ENCODE measurements around the gene CECR2. TPM values are rescaled to one million over a fixed set of nuclear protein-coding genes. Genes with fewer than 3 reads are reported as not detected.

CECR2 gene
- total and polyA plus RNA-seq, 2 experiments from 2014 or later: 0.10 TPM; not detected in 1

DNA sequence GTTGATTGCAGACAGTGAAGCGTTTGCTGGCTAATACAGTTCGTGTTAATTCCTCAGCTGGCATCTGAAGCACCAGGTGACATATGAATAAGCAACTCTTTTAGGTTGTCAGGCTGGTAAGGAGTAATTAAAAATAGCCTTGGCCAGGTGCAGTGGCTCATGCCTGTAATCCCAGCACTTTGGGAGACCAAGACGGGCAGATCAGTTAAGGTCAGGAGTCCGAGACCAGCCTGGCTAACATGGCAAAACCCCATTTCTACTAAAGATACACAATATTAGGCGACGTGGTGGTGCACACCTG lies 74.9 kb downstream of the CECR2 start:
- no peak overlapping the region for H3K4me3 ChIP-seq
- no peak for TF ChIP-seq EZH2 (IDR thresholded peaks at IDR 0.05; ENCODE audit: insufficient read depth, poor library complexity, severe bottlenecking)
- no peak for TF ChIP-seq EZH2phosphoT487 (IDR thresholded peaks at IDR 0.05; ENCODE audit: insufficient read depth, low read depth)
- H3K9ac ChIP-seq: no peak overlapping the region
- no peaks in the 10 kb centered on the region for H3K36me3 ChIP-seq (ENCODE audit: low read depth)
- WGBS, 2 experiments (ENCODE audit: low coverage in 1 of 2, low lambda C conversion rate in 2 of 2, missing lambda C conversion rate in 2 of 2): 46 to 47% methylated on average over 6 of the region's 6 CpGs
- no peaks in the 10 kb centered on the region for H3K79me2 ChIP-seq (ENCODE audit: insufficient read depth)
- H3F3A ChIP-seq (ENCODE audit: insufficient read depth): no peaks in the 10 kb centered on the region
- H3K4me2 ChIP-seq (ENCODE audit: unreplicated experiment): no peak overlapping the region
- H4K20me1 ChIP-seq (ENCODE audit: insufficient read depth): no peaks in the 10 kb centered on the region
- no peaks in the 10 kb centered on the region for H3K4me1 ChIP-seq (ENCODE audit: insufficient read depth)
- in situ Hi-C loops (cut with MboI): no loop called here
- no peak overlapping the region for H3K27ac ChIP-seq
- H3K27me3 ChIP-seq (replicated peaks; ENCODE audit: insufficient read depth): no peaks in the 10 kb centered on the region
- H3K9me2 ChIP-seq (ENCODE audit: insufficient read depth): no peaks in the 10 kb centered on the region
- no peaks in the 10 kb centered on the region for H3K9me3 ChIP-seq (ENCODE audit: low read depth)
- DNase-seq: no peak
- H2AFZ ChIP-seq: no peak overlapping the region

DNA sequence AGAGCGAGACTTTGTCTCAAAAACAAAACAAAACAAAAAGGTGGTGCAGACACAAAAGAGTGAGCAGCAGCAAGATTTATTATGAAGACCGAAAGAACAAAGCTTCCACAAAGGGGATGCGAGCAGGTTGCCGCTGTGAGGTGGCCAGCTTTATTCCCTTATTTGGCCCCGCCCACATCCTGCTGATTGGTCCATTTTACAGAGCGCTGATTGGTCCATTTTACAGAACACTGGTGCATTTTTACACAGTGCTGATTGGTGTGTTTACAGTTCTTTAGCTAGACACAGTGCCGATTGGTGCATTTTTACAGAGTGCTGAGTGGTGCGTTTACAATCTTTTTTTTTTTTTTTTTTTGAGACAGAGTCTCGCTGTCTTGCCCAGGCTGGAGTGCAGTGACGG lies 77.4 kb downstream of the CECR2 start:
- Histone ChIP-seq H3K27me3 (replicated peaks; ENCODE audit: insufficient read depth) (no peaks in the 10 kb centered on the region), H3K4me1 (ENCODE audit: insufficient read depth) (no peaks in the 10 kb centered on the region), H3K9me2 (ENCODE audit: insufficient read depth) (no peaks in the 10 kb centered on the region), H2AFZ (no peak overlapping the region), H4K20me1 (ENCODE audit: insufficient read depth) (no peaks in the 10 kb centered on the region), H3K36me3 (ENCODE audit: low read depth) (no peaks in the 10 kb centered on the region), H3F3A (ENCODE audit: insufficient read depth) (no peaks in the 10 kb centered on the region), H3K9me3 (ENCODE audit: low read depth) (no peaks in the 10 kb centered on the region), H3K27ac (no peak overlapping the region), H3K79me2 (ENCODE audit: insufficient read depth) (no peaks in the 10 kb centered on the region), H3K9ac (no peak overlapping the region), H3K4me2 (ENCODE audit: unreplicated experiment) (no peak overlapping the region), H3K4me3 (no peak overlapping the region)
- WGBS, 2 experiments (ENCODE audit: low coverage in 1 of 2, low lambda C conversion rate in 2 of 2, missing lambda C conversion rate in 2 of 2): 61 to 66% methylated on average over 10 of the region's 10 CpGs
- DNase-seq: no peak
- no peak for TF ChIP-seq EZH2phosphoT487 (IDR thresholded peaks at IDR 0.05; ENCODE audit: insufficient read depth, low read depth)
- TF ChIP-seq EZH2 (IDR thresholded peaks at IDR 0.05; ENCODE audit: insufficient read depth, poor library complexity, severe bottlenecking): no peak
- in situ Hi-C loops (cut with MboI): no loop called here

DNA sequence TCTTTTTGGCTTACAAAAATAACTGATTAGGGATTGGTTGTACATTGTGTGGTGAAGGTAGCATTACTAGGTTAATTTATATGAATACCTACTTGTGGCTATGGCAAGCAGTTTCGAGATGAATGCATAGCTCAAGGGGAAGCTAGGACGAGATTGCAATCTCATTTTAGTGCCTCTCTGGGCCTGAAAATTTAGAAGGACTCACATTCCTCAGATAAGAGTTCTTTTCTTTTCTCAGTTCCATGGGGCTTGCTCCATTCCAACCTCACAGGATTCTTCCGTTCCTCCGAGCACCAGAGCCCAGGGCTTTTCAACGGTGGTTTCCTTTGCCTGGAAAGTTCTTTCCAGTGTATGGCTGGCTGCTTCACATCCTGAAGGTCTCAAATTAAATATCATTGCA lies 82.1 kb downstream of the CECR2 start:
- no peak for DNase-seq
- Histone ChIP-seq H3F3A (ENCODE audit: insufficient read depth) (no peaks in the 10 kb centered on the region), H4K20me1 (ENCODE audit: insufficient read depth) (no peaks in the 10 kb centered on the region), H3K27me3 (replicated peaks; ENCODE audit: insufficient read depth) (no peaks in the 10 kb centered on the region), H3K9me3 (ENCODE audit: low read depth) (no peaks in the 10 kb centered on the region), H3K9me2 (ENCODE audit: insufficient read depth) (no peaks in the 10 kb centered on the region), H3K4me2 (ENCODE audit: unreplicated experiment) (no peak overlapping the region), H3K36me3 (ENCODE audit: low read depth) (no peaks in the 10 kb centered on the region), H3K9ac (no peak overlapping the region), H2AFZ (no peak overlapping the region), H3K27ac (no peak overlapping the region), H3K79me2 (ENCODE audit: insufficient read depth) (no peaks in the 10 kb centered on the region), H3K4me3 (no peak overlapping the region), H3K4me1 (ENCODE audit: insufficient read depth) (no peaks in the 10 kb centered on the region)
- WGBS, 2 experiments (ENCODE audit: low coverage in 1 of 2, low lambda C conversion rate in 2 of 2, missing lambda C conversion rate in 2 of 2): 35 to 42% methylated on average over 5 of the region's 5 CpGs
- TF ChIP-seq EZH2 (IDR thresholded peaks at IDR 0.05; ENCODE audit: insufficient read depth, poor library complexity, severe bottlenecking) (no peak), EZH2phosphoT487 (IDR thresholded peaks at IDR 0.05; ENCODE audit: insufficient read depth, low read depth) (no peak)
- in situ Hi-C loops (cut with MboI): no loop called here

DNA sequence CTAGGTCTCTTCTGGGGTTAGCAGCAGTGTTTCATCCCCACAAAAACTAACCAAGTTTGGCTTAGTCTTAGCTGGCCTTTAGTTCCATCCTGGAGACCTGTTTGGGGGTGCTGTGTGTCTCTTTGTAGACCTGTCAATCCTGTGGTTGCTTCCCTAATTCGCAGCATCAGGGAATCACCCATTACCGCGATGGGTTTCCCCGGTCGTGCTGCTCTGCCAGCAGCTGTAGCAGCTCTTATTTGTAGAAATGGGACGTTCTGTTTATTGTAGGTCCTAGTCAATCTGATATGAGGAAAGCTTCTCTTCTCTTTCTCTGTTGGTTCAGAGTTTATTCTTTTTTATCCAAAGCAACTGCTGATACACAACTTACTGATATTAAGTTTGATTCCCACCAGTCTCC lies 91.6 kb downstream of the CECR2 start:
- Histone ChIP-seq H3K9me3 (ENCODE audit: low read depth) (no peaks in the 10 kb centered on the region), H3K4me1 (ENCODE audit: insufficient read depth) (no peaks in the 10 kb centered on the region), H3K79me2 (ENCODE audit: insufficient read depth) (no peaks in the 10 kb centered on the region), H3K4me2 (ENCODE audit: unreplicated experiment) (no peak overlapping the region), H3F3A (ENCODE audit: insufficient read depth) (no peaks in the 10 kb centered on the region), H3K4me3 (no peak overlapping the region), H4K20me1 (ENCODE audit: insufficient read depth) (no peaks in the 10 kb centered on the region), H3K27me3 (replicated peaks; ENCODE audit: insufficient read depth) (peaks cover 8% of the 10 kb centered on the region; the same call in 1 of the 2 replicates), H3K27ac (no peak overlapping the region), H3K9ac (no peak overlapping the region), H3K36me3 (ENCODE audit: low read depth) (no peaks in the 10 kb centered on the region), H2AFZ (no peak overlapping the region), H3K9me2 (ENCODE audit: insufficient read depth) (no peaks in the 10 kb centered on the region)
- WGBS, 2 experiments (ENCODE audit: low coverage in 1 of 2, low lambda C conversion rate in 2 of 2, missing lambda C conversion rate in 2 of 2): 61 to 62% methylated on average over 6 of the region's 6 CpGs
- TF ChIP-seq EZH2 (IDR thresholded peaks at IDR 0.05; ENCODE audit: insufficient read depth, poor library complexity, severe bottlenecking): no peak
- no peak for TF ChIP-seq EZH2phosphoT487 (IDR thresholded peaks at IDR 0.05; ENCODE audit: insufficient read depth, low read depth)
- no peak for DNase-seq
- in situ Hi-C loops (cut with MboI): no loop called here

DNA sequence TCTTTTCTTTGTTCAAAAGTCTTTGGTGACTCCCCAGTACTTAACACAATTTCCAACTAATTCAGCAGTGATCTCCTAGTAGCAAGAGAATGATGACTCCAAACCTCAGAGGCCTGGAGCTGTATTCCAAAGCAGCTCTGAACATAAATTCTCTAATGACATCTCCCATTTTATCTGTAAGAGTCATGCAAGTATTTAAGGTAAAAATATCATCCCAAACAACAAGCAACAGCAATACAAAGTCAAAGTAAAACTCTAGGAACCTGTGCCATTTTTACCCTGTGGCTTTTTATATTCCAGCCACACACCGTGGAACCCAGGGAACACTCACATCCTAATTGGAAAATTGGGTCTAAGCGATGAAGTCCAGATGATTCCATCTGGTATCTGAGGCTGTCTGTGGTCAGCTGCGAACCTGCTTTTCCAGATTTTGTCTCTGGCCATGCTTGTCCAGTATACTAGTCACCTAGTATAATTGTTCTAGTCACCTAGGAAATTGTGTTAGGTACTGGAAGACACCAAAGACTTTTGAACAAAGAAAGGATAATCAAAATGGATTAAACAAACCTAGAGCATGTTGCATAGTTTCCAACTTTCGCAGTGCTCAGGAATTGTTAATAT lies 101.7 kb downstream of the CECR2 start:
- Histone ChIP-seq H3K79me2 (ENCODE audit: insufficient read depth) (no peaks in the 10 kb centered on the region), H3K9me3 (ENCODE audit: low read depth) (no peaks in the 10 kb centered on the region), H3K27ac (no peak overlapping the region), H3K9ac (no peak overlapping the region), H2AFZ (no peak overlapping the region), H3K36me3 (ENCODE audit: low read depth) (no peaks in the 10 kb centered on the region), H3F3A (ENCODE audit: insufficient read depth) (no peaks in the 10 kb centered on the region), H4K20me1 (ENCODE audit: insufficient read depth) (no peaks in the 10 kb centered on the region), H3K4me3 (no peak overlapping the region), H3K27me3 (replicated peaks; ENCODE audit: insufficient read depth) (peaks cover 20% of the 10 kb centered on the region), H3K4me1 (ENCODE audit: insufficient read depth) (no peaks in the 10 kb centered on the region), H3K9me2 (ENCODE audit: insufficient read depth) (no peaks in the 10 kb centered on the region), H3K4me2 (ENCODE audit: unreplicated experiment) (no peak overlapping the region)
- WGBS, 2 experiments (ENCODE audit: low coverage in 1 of 2, low lambda C conversion rate in 2 of 2, missing lambda C conversion rate in 2 of 2): 63 to 70% methylated on average over 4 of the region's 4 CpGs
- TF ChIP-seq EZH2 (IDR thresholded peaks at IDR 0.05; ENCODE audit: insufficient read depth, poor library complexity, severe bottlenecking) (no peak), EZH2phosphoT487 (IDR thresholded peaks at IDR 0.05; ENCODE audit: insufficient read depth, low read depth) (no peak)
- in situ Hi-C loops (cut with MboI): no loop called here
- no peak for DNase-seq

Measured in GM23248 (cell line).